WERI-Rb-1 (cell line): ENCODE results near the gene DNAAF5.

Experiments used
- DNase-seq: peaks from one replicate; pipeline ENCODE4 v3.0.0-alpha.2; 2020
- H3K27ac ChIP-seq: fragments of 250-450 bp; sonication (Bioruptor Pico); 2 replicates; pipeline ENCODE4 v1.5.1; 2020; ENCODE audit warnings: mild to moderate bottlenecking, moderate library complexity
- H3K27me3 ChIP-seq: fragments of 250-450 bp; sonication (Bioruptor Pico); 2 replicates; pipeline ENCODE4 v1.5.1; 2021; ENCODE audit warnings: mild to moderate bottlenecking, low read depth, moderate library complexity; ENCODE audit not compliant: insufficient read depth, severe bottlenecking
- H3K36me3 ChIP-seq: fragments of 250-450 bp; sonication (Bioruptor Pico); 2 replicates; pipeline ENCODE4 v1.5.1; 2020; ENCODE audit warnings: mild to moderate bottlenecking, moderate library complexity
- H3K4me3 ChIP-seq: 2 replicates; pipeline ENCODE4 v1.5.1; 2011; ENCODE audit warnings: low read depth, mild to moderate bottlenecking, control low read depth, low read length
- H3K9me3 ChIP-seq: fragments of 250-450 bp; sonication (Bioruptor Pico); 2 replicates; pipeline ENCODE4 v1.5.1; 2021; ENCODE audit warnings: mild to moderate bottlenecking, moderate library complexity; ENCODE audit not compliant: severe bottlenecking
- CTCF ChIP-seq: IDR thresholded peaks from 2 replicates; pipeline ENCODE4 v1.5.1; 2011; ENCODE audit warnings: low read depth, mild to moderate bottlenecking, control low read depth, inconsistent platforms, low read length

Gene DNAAF5

GRCh38 chr7:714251-714671 is 12.2 kb upstream of the DNAAF5 start:
- no peak overlapping the region for H3K27ac ChIP-seq
- H3K27me3 ChIP-seq, result no peaks in the 10 kb centered on the region
- no peak for TF ChIP-seq CTCF
- H3K4me3 ChIP-seq, result no peak overlapping the region
- no peaks in the 10 kb centered on the region; the same call in 1 of the 2 replicates for H3K36me3 ChIP-seq
- H3K9me3 ChIP-seq, result no peaks in the 10 kb centered on the region
- DNase-seq, result no peak

- Histone ChIP-seq H3K9me3 (peaks cover 3% of the 10 kb centered on the region), H3K36me3 (0 out of 2 replicates have a peak, but pooled peaks cover 2% of the 10 kb centered on the region), H3K27me3 (no peaks in the 10 kb centered on the region), H3K4me3 (no peak overlapping the region), H3K27ac (no peak overlapping the region)
- TF ChIP-seq CTCF, result no peak
- DNase-seq, result no peak
These were observed 10.3 kb upstream of the DNAAF5 start for GRCh38 chr7:716222-716621.

- H3K27ac ChIP-seq, result no peak overlapping the region
- TF ChIP-seq CTCF, result no peak
- H3K4me3 ChIP-seq, result no peak overlapping the region
- no peak for DNase-seq
- H3K9me3 ChIP-seq, result peaks cover 3% of the 10 kb centered on the region
- H3K36me3 ChIP-seq, result 0 out of 2 replicates have a peak, but pooled peaks cover 2% of the 10 kb centered on the region
- no peaks in the 10 kb centered on the region for H3K27me3 ChIP-seq
These were observed 9.9 kb upstream of the DNAAF5 start for GRCh38 chr7:716636-717035.

- Histone ChIP-seq H3K36me3 (peaks cover 6% of the 10 kb centered on the region; the same call in 1 of the 2 replicates), H3K27me3 (no peaks in the 10 kb centered on the region), H3K27ac (no peak overlapping the region), H3K9me3 (peaks cover 3% of the 10 kb centered on the region), H3K4me3 (no peak overlapping the region)
- DNase-seq, result no peak
- no peak for TF ChIP-seq CTCF
These were observed 4.8 kb upstream of the DNAAF5 start for GRCh38 chr7:721619-722248.

- no peak for DNase-seq
- Histone ChIP-seq H3K4me3 (no peak overlapping the region), H3K27me3 (no peaks in the 10 kb centered on the region), H3K9me3 (peaks cover 3% of the 10 kb centered on the region), H3K36me3 (peaks cover 9% of the 10 kb centered on the region), H3K27ac (no peak overlapping the region)
- TF ChIP-seq CTCF, result no peak
These were observed 3.0 kb upstream of the DNAAF5 start for GRCh38 chr7:723541-723940.

- Histone ChIP-seq H3K27ac (no peak overlapping the region), H3K4me3 (no peak overlapping the region), H3K27me3 (no peaks in the 10 kb centered on the region), H3K9me3 (peaks cover 3% of the 10 kb centered on the region), H3K36me3 (peaks cover 12% of the 10 kb centered on the region)
- no peak for DNase-seq
- no peak for TF ChIP-seq CTCF
These were observed 2.2 kb upstream of the DNAAF5 start for GRCh38 chr7:724298-724697.
